Measurements from ENCODE around the gene ALDH16A1. TPM values are rescaled to one million over a fixed set of nuclear protein-coding genes. Genes with fewer than 3 reads are reported as not detected.
"Not testable (repeated sequence)": the region's sequence is repeated elsewhere in the genome, so short reads cannot be mapped to it uniquely, and the experiment has no call there.

ALDH16A1 gene
- total RNA-seq, 1 experiment from 2014 or later, result 41.6 TPM

DNA sequence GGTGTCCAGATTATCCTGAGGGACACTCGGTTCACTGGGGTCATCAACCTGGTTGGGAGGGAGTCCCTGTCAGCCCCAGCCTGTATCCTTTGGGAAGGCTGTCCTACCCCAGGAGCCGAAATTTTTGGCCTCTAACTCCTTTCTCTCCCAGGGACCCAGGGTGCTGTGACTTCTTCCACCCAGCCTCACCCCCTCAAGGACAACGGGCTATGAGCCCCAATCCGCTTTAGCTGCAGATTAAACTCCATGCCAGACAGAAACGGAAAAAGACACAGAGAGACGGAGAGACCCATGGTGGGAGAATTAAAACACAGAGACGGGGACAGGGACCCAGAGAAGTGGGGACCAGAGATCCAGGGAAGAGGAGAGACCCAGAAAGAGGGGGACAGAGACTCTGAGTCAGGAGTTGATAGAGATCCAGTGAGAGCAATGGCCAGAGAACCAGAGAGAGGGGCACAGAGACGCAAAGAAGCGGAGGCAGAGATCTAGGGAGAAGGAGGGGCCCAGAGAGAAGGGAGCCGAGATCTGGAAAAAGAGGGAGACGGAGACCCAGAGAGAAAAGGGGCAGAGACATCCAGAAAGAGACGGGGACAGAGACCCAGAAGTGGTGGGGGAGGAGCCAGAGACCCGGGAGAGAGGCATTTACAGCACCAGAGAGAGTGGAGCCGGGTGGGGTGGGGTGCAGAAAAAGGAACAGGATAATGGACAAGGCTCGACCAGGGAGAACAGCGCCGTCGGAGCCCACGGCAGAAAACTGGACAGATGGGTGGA is 12.4 kb upstream of the ALDH16A1 start:
- DNase-seq (ENCODE audit: low spot score), result no peak

DNA sequence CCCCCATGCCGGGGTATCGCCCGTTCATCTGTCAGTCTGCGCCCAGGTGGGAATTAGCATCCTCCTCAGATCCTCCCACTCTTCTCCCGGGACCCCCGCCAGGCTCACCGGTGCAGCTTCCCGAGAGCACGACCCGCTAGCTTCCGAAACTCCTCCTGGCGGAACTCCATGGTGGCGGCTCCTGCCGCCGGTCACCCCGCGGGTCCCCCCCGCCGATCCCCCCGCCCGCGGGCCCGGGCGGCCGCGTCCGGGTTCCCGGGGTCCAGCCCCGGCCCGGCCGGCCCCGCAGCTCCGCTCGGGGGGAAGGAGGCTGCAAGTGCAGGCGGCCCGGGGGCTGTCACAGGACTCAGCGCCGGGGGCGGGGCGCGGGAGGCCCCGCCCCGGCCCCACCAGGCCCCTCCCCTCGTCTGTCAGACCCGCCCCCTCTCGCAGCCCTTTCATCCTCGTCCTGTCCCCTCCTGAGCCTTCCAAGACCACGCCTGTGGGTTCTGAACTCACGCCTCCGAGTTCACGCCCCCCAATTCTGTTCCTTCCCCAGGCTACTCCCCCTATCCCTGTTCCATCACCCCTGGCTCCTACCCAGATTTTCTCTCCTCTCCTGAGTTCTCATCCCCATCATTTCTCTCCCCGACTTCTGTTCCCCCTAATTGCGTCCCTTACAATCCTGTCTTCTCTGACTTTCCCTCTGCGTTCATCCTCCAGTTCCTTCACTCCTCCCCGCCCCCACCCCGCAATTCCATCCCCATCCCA is 11.6 kb upstream of the ALDH16A1 start, which contains the start of gene SLC17A7:
TSS of gene SLC17A7 (minus strand) at position 318 of the 750 bp plus-strand sequence. CDS start at position 170, 148 bp downstream.
- no peak for DNase-seq (ENCODE audit: low spot score)

DNA sequence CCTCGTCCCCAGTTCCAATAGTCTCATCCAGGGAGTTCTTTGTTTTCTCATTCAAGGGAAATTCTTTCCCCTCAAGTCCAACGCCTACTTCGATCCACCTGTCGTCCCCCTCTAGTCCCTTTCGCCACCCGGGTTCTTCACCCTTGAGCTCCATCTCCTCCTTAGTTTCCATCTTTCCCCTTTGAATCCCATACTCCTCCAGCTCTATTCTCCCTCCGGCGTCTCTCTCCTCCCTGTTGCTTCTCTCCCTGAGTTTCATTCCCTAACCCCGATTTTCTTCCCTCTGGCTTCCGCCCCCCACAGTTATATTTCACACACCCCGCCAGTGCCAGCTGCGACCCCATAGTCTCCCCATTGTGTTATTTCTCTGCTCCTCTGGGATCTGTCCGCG is 11.1 kb upstream of the ALDH16A1 start:
- DNase-seq (ENCODE audit: low spot score), result no peak

DNA sequence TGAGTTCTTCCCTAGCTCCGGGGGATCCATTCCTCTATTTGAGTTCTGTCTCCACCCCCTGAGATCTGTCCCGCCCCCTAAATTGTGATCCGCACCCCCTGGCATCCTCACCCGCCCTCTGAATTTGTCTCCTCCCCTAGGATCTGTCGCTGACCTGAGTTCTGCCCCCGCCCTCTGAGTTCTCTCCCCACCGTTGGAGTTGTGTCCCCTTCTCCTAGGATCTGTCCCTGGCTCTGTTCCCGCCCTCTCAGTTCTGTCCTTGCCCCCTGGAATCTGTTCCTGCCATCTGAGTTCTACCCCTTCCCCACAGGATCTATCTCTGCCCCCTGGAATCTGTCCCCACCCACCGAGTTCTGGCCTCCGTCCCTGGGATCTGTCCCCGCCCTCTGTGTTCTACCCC is 10.7 kb upstream of the ALDH16A1 start:
- DNase-seq (ENCODE audit: low spot score), result peak; percentile 35

DNA sequence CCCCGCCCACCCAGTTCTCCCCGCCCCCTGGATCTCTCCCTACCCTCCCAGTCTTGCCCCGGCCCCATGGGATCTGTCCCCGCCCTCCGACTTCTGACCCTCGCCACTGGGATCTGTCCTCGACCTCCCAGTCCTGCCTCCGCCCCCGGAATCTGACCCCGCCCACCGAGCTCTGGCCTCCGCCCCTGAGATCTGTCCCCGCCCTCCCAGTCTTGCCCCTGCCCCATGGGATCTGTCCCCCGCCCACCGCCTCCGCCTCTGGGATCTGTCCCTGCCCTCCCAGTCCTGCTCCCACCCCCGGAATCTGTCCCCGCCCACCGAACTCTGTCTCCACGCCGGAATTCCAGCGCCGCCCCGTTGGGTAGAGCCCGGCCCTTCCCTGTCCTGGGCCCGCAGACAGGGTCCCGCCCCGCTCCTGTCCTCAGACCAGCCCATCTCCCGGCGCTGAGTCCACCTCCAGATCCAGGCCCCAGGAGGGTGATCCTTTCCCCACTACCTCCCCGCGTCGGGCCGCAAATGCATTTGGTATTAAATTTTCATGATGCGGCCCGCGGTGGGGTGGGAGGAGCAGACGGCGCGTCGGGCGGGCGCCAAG is 10.2 kb upstream of the ALDH16A1 start:
- DNase-seq (ENCODE audit: low spot score), result peak; percentile 84

DNA sequence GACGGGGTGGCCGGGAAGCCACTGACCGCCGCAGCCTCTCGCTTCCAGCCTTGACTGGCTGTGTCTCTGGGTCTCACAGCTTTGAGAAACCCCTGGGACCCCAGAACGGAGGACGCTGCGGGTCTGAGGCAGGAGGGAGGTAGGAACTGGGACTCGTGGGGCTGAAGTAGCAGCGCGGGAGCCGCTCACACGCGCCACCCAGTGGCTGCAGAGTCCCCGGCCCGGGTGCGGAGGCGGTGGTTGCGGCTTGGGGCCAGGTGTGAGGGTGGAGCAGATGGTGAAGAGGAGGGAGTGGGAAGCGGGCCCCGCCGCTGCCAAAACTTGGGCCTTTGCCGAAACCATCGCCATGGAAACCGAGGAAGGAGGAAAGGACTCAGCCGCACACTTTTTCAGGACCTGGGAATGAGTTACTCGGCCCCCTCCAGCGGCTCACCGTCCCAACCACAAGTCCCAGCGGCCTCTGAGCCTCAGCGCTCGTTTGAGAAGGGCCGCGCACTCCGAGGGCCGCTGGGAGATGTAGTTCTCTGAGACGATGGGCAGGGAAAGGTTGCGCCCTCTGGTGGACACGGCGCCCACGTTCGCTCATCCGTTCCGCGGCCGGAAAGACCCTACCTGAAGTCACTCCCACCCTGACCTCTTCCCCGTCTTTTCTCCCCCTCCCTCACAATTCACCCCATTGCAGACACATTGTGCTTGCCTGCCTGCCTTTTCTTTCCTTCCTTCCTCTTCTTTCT is 9.5 kb upstream of the ALDH16A1 start:
- DNase-seq (ENCODE audit: low spot score), result peak; percentile 91

DNA sequence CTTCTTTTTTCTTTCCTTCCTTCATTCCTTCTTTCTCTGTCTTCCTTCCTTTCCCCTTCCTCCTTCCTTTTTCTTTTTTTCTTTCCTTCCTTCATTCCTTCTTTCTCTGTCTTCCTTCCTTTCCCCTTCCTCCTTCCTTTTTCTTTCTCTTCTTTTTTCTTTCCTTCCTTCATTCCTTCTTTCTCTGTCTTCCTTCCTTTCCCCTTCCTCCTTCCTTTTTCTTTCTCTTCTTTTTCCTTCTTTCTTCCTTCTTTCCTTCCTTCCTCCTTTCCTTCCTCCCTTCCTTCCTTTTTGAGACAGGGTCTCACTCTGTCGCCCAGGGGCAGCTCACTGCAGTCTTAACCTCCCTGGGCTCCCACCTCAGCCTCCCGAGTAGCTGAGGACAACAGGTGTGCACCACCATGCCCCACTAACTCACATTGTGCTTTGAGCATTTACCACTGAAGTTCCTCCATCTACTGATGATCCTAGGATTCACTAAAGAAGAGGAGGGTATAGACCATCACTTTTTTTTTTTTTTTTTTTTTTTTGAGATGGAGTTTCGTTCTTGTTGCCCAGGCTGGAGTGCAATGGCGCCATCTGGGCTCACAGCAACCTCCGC is 8.8 kb upstream of the ALDH16A1 start:
- DNase-seq (ENCODE audit: low spot score), result not testable (repeated sequence)

DNA sequence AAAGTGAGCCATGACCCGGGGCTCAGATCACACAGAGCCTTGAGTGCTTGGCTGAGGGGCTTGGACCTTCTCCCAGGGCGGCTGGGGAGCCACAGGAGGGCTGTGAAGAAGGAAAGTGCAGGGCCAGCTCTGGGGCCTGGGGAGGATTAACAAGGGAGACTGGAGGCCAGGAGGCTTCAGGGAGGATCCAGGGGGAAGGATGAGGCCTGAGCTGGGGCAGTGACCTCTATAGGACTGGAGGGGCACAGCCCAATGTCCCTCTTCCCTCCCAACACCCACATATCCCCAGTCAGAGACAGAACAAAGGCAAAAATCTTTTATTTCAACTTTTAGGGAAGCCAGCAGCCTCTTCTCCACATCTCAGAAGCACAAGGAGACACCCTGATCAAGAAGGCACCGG is 7.0 kb upstream of the ALDH16A1 start:
- no peak for DNase-seq (ENCODE audit: low spot score)

DNA sequence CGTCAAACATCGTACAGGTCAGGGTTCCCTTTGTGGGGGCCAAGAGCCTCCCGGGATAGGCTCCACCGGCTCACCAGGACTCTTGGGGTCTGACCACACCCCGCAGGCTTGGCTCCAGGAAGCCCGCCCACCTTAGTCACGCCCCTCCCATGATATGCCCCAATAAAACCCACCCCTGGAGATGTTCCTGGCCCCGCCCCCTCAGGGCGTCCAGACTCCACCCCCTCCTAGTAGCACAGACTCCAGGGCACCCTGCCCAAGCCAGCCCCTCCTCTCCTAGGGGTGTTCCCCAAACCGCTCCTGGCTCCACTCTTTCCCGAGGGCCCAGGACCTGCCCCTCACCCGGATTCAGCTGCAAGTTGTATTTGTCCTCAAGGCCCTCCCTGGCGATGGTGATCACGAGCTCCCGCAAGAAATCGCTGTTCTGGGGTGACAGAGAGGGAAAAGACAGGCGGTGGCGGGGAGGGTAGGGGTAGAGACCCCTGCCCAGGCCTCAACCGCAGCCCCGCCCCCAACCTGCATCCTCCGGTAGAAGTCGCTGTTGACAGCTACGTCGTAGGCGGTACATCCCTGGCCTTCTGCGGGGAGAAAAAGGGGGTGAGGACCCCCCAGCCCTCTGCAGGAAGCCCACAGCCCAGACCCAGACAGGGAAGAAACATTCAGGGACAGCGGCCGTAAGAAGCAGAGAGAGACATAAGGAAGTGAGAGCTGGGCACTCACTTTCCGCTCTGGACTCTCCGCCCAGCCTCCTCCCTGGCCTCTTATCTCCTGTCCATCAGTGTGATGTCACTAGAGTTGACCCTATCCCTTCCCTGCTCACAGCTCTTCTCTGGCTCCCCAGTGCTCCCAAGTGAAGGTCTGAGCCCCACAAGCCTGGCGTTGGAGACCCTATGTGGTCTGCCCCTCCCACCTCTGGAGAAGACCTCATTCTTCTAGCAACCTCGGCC is 5.3 kb upstream of the ALDH16A1 start:
- no peak for DNase-seq (ENCODE audit: low spot score)

DNA sequence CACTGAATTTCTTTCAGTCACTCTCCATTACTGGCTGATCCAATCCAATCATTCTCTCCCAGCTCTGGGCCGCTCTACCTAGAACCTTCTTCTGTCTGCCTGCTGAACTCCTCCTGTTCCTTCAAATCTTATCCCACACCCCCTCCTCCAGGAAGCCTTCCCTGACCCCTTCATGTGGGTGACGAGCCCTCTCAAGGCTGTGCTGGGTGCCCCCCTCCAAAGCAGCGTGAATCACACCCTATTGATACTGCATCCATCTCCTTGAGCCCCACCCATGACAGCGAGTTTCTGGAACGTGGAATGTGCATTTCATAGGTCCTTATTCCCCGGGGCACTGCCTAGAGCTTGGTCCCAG is 4.6 kb upstream of the ALDH16A1 start:
- DNase-seq (ENCODE audit: low spot score), result no peak

DNA sequence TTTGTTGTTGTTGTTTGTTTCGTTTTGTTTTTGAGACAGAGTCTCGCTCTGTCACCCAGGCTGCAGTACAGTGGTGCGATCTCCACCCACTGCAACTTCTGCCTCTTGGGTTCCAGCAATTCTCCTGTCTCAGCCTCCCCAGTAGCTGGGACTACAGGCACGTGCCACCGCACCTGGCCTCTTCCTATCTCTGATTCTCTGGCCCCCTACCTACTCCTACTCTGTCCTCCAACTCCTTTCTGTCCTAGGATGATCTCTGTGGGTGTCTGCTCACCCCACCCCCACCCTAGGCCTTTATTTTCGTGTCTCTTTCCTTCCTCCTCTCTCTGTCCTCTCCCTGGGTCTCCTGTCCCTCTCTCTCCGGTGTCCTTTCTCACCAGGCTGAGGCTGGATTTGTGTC is 2.6 kb upstream of the ALDH16A1 start:
- DNase-seq (ENCODE audit: low spot score), result no peak

DNA sequence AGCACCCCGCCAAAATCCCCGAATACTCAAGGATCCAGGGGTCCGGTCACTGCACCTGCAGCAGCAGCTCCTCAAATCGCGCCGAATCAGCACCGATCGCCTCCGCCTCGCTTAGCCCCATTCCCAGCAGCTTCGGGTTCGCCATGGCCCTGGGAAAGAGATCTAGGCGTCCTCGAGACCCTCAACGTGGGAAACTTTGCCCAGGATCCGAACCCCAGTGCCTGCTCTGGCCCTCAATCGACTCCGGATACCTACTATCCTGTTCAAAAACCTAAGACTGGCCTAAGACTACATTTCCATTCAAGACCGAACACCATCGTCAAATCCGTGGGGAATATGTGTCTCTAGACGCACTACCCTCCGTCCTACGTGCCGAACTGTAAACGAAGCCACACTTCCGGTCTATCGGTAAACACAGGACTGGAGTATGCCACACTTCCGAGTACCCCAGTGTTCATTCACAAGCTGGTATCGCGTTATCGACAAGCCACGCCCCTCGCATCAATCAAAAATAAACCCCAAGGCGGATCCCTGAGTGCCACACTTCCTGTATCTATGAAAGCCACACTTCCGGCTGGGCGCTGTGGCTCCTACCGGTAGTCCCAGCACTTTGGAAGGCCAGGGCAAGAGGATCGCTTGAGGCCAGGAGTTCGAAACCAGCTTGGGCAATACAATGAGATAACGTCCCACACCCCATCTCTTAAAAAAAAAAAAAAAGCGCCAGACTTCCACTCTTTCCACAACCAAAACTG is 1.4 kb upstream of the ALDH16A1 start, which contains the start of gene PIH1D1:
TSS of gene PIH1D1 (minus strand) at position 385 of the 752 bp plus-strand sequence. CDS start at position 145, 240 bp downstream.
- DNase-seq (ENCODE audit: low spot score), result peak; percentile 100

DNA sequence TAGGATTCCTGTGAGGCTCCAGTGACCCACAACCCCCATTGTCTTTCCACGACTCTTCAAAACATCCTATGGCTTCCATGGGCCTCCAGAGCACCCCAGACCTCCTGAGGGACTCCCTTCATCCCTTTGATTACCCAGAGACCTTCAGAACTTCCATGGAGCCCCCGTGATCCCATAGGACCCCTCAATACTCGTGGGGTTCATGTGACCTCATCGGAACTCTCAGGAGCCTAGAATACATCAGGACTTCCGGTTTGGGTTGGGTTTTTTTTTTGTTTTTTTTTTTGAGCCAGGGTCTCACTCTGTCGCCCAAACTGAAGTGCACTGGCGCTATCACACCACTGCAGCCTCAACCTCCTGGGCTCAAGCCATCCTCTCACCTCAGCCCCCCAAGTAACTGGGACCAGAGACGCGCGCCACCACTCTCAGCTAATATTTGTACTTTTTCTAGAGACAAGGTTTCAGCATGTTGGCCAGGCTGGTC is 774 bp downstream of the ALDH16A1 start:
- no peak for DNase-seq (ENCODE audit: low spot score)

DNA sequence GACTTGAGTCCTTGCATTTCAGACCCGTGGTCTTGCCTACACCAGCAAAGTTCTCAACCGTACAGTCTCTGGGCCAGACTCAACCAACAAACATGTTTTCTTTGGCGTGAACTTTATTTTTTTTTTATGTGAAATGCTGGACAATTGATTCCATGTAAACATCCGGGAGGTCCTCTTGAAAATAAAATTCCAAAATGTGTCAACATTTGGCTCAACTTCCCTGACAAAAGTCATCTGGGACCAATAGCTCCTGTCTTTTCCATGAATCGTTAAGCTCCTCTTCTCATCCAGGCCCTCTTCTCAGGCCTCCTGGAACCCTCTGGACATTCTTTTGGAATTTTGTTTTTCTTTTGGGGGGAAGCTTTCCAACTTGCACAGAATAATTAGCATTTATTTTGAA is 2.7 kb downstream of the ALDH16A1 start:
- DNase-seq (ENCODE audit: low spot score), result no peak

DNA sequence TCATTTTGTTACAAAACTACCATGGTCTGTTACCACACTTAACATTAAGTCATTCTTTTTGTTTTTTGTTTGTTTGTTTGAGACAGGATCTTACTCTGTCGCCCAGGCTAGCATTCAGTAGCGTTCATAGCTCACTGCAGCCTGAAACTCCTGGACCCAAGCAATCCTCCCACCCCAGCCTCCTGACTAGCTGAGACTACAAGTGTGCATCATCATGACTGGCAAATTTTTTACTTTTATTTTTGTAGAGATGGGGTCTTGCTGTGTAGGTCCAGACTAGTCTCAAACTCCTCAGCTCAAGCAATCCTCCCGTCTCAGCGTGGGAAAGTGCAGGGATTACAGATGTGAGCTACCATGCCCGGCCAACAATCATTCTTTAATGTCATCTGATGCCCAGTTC is 3.3 kb downstream of the ALDH16A1 start:
- no peak for DNase-seq (ENCODE audit: low spot score)

DNA sequence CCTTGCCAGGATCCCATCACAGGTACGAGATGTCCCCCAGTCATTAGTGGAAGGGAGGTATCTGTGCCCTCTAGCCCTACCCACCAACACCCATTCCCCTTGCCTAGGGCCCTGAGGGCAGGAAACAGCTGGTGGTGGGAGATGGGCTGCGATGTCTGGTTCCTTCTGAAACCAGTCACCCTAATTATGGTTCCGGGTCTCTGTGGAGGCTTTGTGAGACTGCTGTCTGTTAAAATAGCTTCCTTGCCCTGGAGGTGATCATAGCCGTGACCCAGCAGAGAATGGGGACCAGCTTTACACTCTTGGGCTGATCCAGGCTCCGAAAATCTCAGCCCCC is 5.5 kb downstream of the ALDH16A1 start:
- DNase-seq (ENCODE audit: low spot score), result no peak

DNA sequence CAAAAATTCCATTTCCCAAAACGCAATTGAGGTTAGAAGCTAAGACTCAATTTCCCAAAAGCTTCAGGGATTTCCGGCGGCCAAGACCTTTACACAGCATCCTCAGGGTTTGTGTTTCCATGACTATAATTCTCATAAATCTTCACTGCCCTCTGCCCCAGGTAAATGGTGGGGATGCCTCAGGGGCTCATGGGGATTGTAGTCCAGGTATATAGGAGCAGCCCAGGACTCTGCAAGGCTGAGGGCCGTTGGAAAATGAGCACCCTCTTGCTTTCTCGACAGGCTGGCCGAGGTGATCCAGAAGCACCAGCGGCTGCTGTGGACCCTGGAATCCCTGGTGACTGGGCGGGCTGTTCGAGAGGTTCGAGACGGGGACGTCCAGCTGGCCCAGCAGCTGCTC is 6.4 kb downstream of the ALDH16A1 start:
- no peak for DNase-seq (ENCODE audit: low spot score)

DNA sequence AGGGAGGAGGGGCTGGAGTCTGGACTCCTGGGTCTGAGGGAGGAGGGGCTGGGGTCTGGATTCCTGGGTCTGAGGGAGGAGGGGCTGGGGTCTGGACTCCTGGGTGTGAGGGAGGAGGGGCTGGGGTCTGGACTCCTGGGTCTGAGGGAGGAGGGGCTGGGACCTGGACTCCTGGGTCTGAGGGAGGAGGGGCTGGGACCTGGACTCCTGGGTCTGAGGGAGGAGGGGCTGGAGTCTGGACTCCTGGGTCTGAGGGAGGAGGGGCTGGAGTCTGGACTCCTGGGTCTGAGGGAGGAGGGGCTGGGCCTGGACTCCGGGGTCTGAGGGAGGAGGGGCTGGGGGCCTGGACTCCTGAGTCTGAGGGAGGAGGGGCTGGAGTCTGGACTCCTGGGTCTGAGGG is 8.1 kb downstream of the ALDH16A1 start:
- not testable (repeated sequence) for DNase-seq (ENCODE audit: low spot score)

DNA sequence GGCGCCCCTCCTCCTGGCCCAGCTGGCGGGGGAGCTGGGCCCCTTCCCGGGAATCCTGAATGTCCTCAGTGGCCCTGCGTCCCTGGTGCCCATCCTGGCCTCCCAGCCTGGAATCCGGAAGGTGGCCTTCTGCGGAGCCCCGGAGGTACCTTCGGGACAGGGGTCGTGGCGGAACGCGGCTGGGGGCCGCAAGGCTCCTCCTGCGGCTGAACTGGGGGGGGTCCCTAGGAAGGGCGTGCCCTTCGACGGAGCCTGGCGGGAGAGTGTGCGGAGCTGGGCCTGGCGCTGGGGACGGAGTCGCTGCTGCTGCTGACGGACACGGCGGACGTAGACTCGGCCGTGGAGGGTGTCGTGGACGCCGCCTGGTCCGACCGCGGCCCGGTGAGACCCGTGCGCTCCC is 8.6 kb downstream of the ALDH16A1 start:
- no peak for DNase-seq (ENCODE audit: low spot score)

DNA sequence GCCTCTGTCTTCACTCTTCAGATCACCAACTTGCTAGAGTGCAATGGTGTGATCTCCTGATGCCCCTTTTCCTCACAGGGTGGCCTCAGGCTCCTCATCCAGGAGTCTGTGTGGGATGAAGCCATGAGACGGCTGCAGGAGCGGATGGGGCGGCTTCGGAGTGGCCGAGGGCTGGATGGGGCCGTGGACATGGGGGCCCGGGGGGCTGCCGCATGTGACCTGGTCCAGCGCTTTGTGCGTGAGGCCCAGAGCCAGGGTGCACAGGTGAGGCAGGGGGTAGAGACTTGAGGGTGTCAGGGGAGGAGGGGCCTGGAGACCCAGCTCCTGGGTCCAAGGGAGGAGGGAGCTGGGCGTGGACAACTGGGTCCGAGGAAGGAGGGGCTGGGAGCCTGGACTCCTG is 9.5 kb downstream of the ALDH16A1 start:
- no peak for DNase-seq (ENCODE audit: low spot score)

All from A172 (cell line).